Measurements from ENCODE around the gene TROAP.
"Not testable (repeated sequence)": the region's sequence is repeated elsewhere in the genome, so short reads cannot be mapped to it uniquely, and the experiment has no call there.

The TROAP gene

DNA sequence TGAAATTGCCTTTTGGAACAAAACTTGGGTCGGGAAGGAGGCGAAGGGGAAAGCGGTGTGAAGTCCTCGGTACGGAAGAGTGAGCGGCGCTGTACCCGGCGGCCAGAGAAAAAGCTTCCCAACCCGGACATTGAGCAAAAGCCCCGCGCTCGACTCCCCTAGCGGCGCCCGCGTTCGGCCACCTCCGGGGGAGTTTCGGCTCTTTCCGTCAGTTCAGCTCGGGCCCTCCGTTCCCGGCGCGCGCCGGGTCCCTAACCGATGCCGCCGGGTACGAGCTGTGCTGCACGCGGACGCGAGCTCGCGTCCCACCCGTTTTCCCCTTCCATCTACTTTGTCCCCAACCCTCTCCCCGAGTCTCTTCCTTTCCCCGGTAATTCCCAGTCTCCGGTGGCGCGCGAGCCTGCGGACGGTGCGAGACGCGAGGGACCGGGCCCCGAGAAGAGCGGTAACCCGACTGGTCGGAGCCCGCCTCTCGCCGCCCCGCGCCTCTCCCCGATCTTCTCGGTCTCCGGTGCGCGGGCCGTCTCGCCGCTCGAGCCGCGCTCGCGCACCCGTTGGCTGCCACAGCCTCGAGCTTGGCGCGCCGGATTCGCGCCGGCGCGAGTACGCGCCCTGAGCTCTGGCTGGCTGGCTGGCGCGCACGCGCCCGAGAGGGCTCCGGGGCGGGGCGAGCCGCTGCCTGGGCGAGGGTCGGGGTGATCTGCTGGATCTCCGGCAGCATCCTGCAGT, 43.8 kb downstream of the TROAP start:
- DNase-seq (ENCODE audit: low read depth) = peak; percentile 77

DNA sequence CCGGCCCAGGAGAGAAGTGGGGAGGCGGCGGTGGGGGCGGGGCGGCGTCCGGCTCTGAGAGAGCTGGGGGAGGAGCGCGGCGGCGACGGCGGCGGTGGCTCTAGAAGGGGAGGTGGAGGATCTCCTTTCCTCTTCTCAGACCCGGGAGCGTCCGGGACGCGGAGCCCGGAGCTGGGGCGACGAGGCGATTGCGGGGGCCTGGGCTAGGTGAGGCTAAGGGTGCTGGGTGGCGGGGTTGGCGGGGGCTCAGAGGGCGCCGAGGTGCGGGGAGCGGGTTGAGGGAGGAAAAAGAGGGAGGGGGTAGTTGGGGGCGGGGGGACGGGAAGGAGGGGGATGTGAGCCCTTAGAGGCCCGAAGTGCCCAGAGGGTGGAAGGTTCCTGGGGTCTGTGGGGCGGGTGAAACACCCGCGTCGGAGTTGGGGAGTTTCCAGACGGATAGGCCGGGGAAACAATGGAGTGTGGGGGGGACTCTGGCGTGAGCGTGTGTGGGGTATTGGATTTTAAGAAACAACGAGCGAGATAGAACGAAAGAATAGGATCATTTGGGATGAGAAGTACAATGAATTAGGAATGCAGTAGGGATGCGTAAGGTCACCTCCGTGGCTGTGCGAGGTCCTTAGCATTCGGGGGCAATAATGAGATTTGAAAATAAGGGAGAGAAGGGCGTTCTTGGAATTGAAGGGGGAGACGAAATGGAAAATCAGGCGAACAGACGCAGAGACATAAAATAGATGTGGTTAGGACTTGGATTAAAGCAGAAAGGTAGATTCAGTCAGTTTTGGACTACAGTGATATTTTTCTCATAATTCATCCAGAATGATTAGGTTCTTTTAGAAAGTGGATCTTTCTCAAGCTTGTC, 44.6 kb downstream of the TROAP start, which contains the start of gene SPATS2:
SPATS2 (plus strand) TSS at position 82 of the 859 bp plus-strand sequence. CDS start 93,551 bp downstream, outside the sequence.
- no peak for DNase-seq (ENCODE audit: low read depth)

DNA sequence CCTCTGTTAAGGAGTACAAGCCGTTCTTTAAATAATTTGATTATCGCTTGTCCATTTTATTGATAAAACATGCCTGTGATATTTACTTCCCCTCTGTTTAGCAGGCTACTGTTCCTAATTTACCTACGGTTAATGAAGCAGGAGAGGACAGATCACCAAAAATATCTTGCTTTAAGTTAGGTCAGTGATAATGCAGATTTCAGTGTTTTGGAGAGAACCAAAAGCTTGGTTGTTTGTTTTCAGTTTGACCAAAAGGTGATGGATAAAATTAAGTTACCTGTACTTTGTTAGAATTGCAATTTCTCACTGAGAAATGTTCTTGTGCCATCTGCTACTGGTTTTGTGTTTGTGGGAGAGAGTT, 45.2 kb downstream of the TROAP start:
- no peak for DNase-seq (ENCODE audit: low read depth)

DNA sequence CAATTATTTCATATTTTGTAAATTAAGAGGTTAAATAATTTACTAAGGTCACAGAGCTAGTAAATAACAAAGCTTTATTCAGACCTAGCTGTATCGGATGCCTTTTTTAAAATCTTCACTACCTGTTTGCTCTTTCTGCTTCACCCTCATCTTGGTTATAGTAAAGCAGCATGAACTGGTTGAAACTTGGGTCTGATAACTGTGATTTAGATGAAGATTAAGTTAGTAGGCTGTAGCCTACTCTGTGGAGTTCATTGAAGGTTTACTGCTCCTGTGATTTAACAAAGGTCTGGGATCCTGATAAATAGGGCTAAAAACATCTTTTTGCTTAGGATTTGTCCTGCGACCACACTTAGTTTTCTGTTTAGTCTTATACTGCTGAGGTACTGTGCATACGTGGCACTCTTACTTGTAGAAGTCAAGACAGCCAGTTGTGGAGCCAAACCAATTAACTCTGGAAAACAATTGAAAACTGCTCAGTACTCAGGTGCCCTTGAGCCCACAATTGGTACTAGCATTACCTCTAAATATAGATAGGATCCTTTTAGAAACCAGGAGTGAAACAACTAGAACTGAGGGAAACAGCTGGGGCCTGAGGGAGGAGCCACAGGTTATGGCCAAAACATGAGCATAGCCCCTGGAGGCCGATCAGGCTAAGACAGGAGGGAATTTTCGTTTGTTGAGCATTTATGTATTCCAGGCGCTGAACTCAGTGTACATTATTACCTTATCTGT, 46.5 kb downstream of the TROAP start:
- DNase-seq (ENCODE audit: low read depth) = no peak

DNA sequence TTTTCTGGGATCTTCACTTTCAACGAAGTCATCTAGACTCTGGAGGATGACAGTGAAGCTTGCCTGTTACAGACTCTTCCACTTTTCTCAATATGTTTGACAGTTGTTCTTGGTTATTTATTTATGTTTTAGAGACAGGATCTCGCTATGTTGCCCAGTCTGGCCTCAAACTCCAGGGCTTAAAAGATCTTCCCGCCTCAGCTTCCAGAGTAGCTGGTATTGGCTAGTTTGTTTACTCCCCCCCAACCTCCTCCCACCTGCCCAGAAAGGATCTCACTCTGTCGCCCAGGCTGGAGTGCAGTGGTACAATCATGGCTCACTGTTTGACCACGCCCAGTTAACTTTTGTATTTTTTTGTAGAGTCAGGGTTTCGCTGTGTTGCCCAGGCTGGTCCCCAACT, 47.5 kb downstream of the TROAP start:
- DNase-seq (ENCODE audit: low read depth) = no peak

DNA sequence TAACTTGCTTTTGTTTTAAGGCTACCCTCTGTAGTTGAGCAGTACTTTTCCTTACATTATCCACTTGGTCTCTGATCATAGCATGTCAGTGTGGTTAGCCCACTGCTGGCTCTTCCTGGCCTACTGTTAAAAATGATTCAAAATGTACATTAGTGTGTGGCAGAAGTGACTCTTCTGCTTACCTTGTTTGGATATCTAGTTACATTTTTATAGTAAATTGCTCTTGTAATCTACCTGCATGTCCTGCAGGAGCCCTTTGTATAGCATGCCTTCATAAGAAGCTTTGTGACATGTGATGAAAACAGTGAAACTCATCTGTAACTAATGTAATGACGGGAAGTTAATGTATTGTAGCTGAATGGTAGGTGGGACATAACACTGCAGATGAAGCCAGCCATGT, 52.4 kb downstream of the TROAP start:
- DNase-seq (ENCODE audit: low read depth) = no peak

DNA sequence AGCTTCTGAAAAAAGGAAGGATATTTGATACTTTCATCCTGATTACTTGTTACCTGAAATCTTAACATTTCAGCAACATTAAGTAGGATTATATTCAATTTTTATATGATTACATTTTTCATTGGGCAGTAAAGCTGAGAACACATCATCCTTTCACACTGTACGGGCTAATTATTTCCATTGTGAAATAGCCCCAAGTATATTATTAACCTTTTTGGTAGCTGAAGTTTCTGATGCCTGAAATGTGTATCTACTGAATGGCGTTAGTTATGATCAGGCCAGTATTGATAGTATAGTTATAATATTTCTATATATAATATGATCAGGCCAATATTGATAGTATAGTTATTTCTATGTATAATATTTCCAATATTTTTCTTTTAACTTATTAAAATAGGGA, 54.3 kb downstream of the TROAP start:
- no peak for DNase-seq (ENCODE audit: low read depth)

DNA sequence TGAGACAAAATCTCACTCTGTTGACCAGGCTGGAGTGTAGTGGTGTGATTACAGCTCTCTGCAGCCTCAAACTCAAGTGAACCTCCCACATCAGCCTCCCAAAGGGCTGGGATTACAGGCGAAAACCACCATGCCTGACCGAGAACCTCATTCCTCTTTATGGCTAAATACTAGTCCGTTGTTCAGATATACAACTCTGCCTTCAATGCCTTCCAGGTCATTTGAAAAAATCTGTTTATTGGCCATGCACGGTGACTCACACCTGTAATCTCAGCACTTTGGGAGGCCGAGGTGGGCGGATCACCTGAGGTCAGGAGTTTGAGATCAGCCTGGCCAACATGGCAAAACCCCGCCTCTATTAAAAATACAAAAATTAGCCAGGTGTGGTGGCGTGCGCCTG, 57.1 kb downstream of the TROAP start:
- not testable (repeated sequence) for DNase-seq (ENCODE audit: low read depth)
